ENCODE measurements around the gene STRN.
A peak's percentile ranks its signal among the peaks of the same experiment; 100 is the strongest.

Gene STRN, protein sequence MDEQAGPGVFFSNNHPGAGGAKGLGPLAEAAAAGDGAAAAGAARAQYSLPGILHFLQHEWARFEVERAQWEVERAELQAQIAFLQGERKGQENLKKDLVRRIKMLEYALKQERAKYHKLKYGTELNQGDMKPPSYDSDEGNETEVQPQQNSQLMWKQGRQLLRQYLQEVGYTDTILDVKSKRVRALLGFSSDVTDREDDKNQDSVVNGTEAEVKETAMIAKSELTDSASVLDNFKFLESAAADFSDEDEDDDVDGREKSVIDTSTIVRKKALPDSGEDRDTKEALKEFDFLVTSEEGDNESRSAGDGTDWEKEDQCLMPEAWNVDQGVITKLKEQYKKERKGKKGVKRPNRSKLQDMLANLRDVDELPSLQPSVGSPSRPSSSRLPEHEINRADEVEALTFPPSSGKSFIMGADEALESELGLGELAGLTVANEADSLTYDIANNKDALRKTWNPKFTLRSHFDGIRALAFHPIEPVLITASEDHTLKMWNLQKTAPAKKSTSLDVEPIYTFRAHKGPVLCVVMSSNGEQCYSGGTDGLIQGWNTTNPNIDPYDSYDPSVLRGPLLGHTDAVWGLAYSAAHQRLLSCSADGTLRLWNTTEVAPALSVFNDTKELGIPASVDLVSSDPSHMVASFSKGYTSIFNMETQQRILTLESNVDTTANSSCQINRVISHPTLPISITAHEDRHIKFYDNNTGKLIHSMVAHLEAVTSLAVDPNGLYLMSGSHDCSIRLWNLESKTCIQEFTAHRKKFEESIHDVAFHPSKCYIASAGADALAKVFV

DNA sequence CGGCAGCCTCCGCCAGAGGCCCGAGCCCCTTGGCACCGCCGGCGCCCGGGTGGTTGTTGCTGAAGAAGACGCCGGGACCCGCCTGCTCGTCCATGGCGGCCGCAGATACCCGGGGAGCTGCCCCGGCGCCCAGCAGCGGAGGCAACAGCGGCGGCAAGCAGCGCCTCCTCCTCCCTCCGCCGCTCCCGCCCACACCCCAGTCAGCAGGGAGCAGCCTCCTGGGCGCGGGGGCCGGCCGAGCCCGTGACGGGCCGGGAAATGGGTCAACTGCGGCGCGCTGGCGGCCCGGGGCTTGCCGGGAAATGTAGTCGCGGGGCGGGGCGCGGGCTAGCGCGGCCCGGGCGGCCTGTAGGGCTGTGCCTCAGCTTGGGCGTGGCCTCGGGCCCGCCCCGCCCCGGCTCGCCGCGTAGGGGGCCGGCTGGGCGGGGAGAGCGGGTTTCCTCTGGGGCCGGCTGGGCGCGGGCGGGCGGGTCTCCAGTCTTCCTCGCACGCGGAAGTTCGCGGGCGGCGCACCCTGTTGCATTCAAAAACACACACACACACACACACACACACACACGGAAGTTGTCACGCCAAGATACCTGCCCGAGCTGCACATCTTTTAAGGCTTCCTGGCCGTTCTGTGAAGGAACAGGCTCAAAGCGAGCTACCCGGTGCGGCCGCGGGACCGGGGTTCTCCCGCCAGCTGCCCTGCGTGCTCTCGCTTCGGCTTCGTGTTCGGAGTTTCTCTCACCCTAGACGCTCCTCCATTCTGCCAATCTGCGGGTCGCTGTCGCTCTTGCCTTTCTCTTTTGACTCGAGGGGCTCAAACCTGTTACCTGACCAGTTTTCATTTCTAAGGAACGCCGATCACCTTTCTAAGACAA, at the start of gene STRN:
STRN (minus strand) TSS at position 167 of the 866 bp plus-strand sequence; CDS start at position 94, 73 bp downstream.
- peaks cover 10% of the 10 kb centered on the region; the same call in 1 of the 2 replicates for H4K20me1 ChIP-seq (ENCODE audit: insufficient read depth, low read length)
- H3K79me2 ChIP-seq (ENCODE audit: low read length), result peaks cover 32% of the 10 kb centered on the region
- peak within 1 kb of the TSS; percentile 84 for H3K27ac ChIP-seq (ENCODE audit: low read length)
- H2AFZ ChIP-seq (ENCODE audit: low read depth, low read length), result peak within 1 kb of the TSS; percentile 96
- TF ChIP-seq, protein P1, sequence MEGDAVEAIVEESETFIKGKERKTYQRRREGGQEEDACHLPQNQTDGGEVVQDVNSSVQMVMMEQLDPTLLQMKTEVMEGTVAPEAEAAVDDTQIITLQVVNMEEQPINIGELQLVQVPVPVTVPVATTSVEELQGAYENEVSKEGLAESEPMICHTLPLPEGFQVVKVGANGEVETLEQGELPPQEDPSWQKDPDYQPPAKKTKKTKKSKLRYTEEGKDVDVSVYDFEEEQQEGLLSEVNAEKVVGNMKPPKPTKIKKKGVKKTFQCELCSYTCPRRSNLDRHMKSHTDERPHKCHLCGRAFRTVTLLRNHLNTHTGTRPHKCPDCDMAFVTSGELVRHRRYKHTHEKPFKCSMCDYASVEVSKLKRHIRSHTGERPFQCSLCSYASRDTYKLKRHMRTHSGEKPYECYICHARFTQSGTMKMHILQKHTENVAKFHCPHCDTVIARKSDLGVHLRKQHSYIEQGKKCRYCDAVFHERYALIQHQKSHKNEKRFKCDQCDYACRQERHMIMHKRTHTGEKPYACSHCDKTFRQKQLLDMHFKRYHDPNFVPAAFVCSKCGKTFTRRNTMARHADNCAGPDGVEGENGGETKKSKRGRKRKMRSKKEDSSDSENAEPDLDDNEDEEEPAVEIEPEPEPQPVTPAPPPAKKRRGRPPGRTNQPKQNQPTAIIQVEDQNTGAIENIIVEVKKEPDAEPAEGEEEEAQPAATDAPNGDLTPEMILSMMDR (IDR thresholded peaks at IDR 0.05; ENCODE audit: low read depth, low read length), result no peak
- TF ChIP-seq EZH2phosphoT487 (IDR thresholded peaks at IDR 0.05; ENCODE audit: low read depth), result no peak
- peak within 1 kb of the TSS; percentile 94 for H3K4me2 ChIP-seq (ENCODE audit: low read length)
- no peaks in the 10 kb centered on the region for H3K9me3 ChIP-seq (ENCODE audit: insufficient read depth, low read length)
- H3K36me3 ChIP-seq (replicated peaks; ENCODE audit: low read depth, low read length), result no peaks in the 10 kb centered on the region
- peak within 1 kb of the TSS; percentile 96 for H3K4me3 ChIP-seq (ENCODE audit: low read length)
- peak within 1 kb of the TSS; percentile 88 for H3K9ac ChIP-seq (ENCODE audit: low read length)
- H3K27me3 ChIP-seq (ENCODE audit: low read depth, low read length), result no peaks in the 10 kb centered on the region
- H3K4me1 ChIP-seq (ENCODE audit: low read length), result peaks cover 31% of the 10 kb centered on the region

DNA sequence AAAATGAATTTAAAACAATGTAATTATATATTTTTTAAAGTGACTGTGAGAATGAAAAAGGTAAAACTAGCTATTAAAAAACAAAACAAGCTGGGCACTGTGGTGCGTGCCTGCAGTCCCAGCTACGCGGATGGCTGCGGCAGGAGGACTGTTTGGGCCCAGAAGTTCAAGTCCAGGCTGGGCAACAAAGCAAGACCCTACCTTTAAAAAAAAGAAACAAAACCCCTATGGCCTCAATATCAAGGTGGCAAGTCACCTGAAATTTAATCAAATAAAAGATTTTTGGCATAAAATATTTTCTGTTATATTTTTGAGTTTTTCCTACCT, 46.9 kb upstream of the STRN start:
- H3K79me2 ChIP-seq (ENCODE audit: low read length), result no peaks in the 10 kb centered on the region
- TF ChIP-seq, protein P1 (IDR thresholded peaks at IDR 0.05; ENCODE audit: low read depth, low read length), result no peak
- TF ChIP-seq EZH2phosphoT487 (IDR thresholded peaks at IDR 0.05; ENCODE audit: low read depth), result no peak
- 0 out of 2 replicates have a peak overlapping the region, but pooled peaks have one; percentile 8 for H3K4me3 ChIP-seq (ENCODE audit: low read length)
- peaks cover 29% of the 10 kb centered on the region for H3K4me1 ChIP-seq (ENCODE audit: low read length)
- peak overlapping the region; percentile 13; the same call in 1 of the 2 replicates for H3K27ac ChIP-seq (ENCODE audit: low read length)
- H3K9ac ChIP-seq (ENCODE audit: low read length), result no peak overlapping the region
- H3K27me3 ChIP-seq (ENCODE audit: low read depth, low read length), result no peaks in the 10 kb centered on the region
- H3K36me3 ChIP-seq (replicated peaks; ENCODE audit: low read depth, low read length), result peaks cover 11% of the 10 kb centered on the region
- H2AFZ ChIP-seq (ENCODE audit: low read depth, low read length), result no peak overlapping the region
- H3K4me2 ChIP-seq (ENCODE audit: low read length), result peak overlapping the region; percentile 89
- H4K20me1 ChIP-seq (ENCODE audit: insufficient read depth, low read length), result 0 out of 2 replicates have a peak, but pooled peaks cover 3% of the 10 kb centered on the region
- H3K9me3 ChIP-seq (ENCODE audit: insufficient read depth, low read length), result no peaks in the 10 kb centered on the region

DNA sequence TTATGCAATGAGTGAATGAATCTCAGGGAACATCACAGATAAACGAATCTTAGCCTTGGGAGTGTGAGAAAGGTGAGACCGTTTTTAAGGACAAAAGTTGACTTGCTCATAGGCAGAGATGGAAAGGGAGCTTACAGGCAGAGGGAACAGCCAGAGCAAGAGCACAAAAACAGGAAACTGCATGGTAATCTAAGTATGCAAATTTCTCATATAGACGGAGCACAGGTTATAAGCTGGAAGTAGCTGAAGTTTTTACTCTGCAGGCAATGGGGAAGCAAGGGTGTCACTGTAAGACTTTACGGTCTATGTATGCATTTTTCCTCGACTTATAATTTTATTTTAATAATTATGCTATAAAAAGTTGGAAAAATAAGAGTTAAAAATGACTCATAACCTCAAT, 44.8 kb upstream of the STRN start:
- Histone ChIP-seq H3K9ac (ENCODE audit: low read length) (no peak overlapping the region), H3K9me3 (ENCODE audit: insufficient read depth, low read length) (no peaks in the 10 kb centered on the region), H2AFZ (ENCODE audit: low read depth, low read length) (no peak overlapping the region), H3K4me2 (ENCODE audit: low read length) (peak overlapping the region; percentile 35), H3K36me3 (replicated peaks; ENCODE audit: low read depth, low read length) (peaks cover 9% of the 10 kb centered on the region), H3K4me1 (ENCODE audit: low read length) (peaks cover 29% of the 10 kb centered on the region), H3K4me3 (ENCODE audit: low read length) (no peak overlapping the region), H3K27me3 (ENCODE audit: low read depth, low read length) (no peaks in the 10 kb centered on the region), H3K79me2 (ENCODE audit: low read length) (no peaks in the 10 kb centered on the region), H4K20me1 (ENCODE audit: insufficient read depth, low read length) (0 out of 2 replicates have a peak, but pooled peaks cover 3% of the 10 kb centered on the region), H3K27ac (ENCODE audit: low read length) (no peak overlapping the region)
- TF ChIP-seq, protein P1 (IDR thresholded peaks at IDR 0.05; ENCODE audit: low read depth, low read length), result no peak
- TF ChIP-seq EZH2phosphoT487 (IDR thresholded peaks at IDR 0.05; ENCODE audit: low read depth), result no peak
